Measurements from ENCODE around the gene CINP.
"Not testable (repeated sequence)": the region's sequence is repeated elsewhere in the genome, so short reads cannot be mapped to it uniquely, and the experiment has no call there.

The CINP gene

DNA sequence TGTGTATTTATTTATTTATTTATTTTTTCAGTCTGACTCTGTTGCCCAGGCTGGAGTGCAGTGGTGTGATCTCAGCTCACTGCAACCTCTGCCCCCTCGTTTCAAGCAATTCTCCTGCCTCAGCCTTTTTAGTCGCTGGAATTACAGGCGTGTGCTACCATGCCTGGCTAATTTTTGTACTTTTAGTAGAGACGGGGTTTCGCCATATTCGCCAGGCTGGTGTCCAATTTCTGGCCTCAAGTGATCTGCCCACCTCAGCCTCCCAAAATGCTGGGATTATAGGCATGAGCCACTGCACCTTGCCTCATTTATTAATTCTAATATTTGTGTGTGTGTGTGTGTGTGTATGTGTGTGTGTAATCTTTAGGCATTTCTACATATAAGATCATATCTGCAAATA, 33.3 kb downstream of the CINP start:
- H3K27ac Mint-ChIP-seq (ENCODE audit: low read depth); ATAC-seq (replicated peaks; ENCODE audit: extremely low read depth, poor library complexity, severe bottlenecking); H3K9me3 Mint-ChIP-seq; H3K4me3 Mint-ChIP-seq; DNase-seq (ENCODE audit: low spot score in 2 of 2); H3K4me1 Mint-ChIP-seq; H3K27me3 Mint-ChIP-seq: not testable (repeated sequence)
- H3K36me3 Mint-ChIP-seq (ENCODE audit: insufficient read depth), result peaks cover 15% of the 10 kb centered on the region

DNA sequence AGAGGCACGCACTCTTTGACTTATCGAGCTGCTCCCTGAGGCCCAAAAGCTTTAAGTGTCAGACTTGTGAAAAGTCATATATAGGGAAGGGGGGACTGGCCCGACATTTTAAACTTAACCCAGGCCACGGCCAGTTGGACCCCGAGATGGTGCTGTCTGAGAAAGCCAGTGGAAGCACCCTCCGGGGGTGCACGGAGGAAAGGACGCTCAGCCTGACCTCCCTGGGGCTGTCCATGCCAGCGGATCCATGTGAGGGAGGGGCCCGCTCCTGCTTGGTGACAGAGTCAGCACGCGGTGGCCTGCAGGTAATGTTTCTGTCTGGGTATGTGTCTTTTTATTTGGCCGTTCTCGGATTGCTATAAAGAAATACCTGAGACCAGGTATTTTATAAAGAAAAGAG, 36.1 kb downstream of the CINP start:
- DNase-seq (ENCODE audit: low spot score in 2 of 2), result no peak
- Mint-ChIP-seq H3K4me3 (no peak overlapping the region), H3K36me3 (ENCODE audit: insufficient read depth) (peaks cover 8% of the 10 kb centered on the region), H3K9me3 (no peaks in the 10 kb centered on the region), H3K4me1 (peaks cover under 1% of the 10 kb centered on the region), H3K27ac (ENCODE audit: low read depth) (no peak overlapping the region), H3K27me3 (no peaks in the 10 kb centered on the region)
- no peak for ATAC-seq (replicated peaks; ENCODE audit: extremely low read depth, poor library complexity, severe bottlenecking)

DNA sequence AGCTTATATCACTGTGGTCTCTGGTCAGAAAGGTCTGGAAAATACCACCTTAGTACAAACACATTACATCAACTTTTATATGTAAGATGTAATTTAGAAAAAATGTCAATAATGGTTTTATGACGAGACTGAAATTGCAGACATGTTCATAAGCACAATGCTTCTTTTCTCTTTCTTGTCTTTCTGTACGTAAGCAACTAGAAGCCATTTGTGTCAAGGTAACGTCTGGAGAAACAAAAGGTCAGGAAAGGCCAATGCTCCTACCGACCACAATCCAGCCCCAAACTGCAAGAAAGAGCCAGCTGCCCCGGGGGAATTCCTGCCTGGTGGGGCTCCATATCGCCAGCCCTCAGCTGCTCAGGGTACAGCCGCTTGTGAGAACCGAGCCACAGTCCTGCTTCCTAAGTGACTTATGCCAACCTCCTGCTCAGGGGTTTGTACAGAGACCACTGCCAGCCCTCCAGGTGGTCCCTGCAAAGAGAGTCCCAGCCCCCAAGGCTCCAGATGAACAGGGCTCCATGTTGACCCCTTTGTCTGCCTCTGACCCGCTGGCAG, 36.8 kb downstream of the CINP start:
- no peak overlapping the region for H3K4me3 Mint-ChIP-seq
- H3K36me3 Mint-ChIP-seq (ENCODE audit: insufficient read depth), result peaks cover 6% of the 10 kb centered on the region
- no peak for ATAC-seq (replicated peaks; ENCODE audit: extremely low read depth, poor library complexity, severe bottlenecking)
- DNase-seq (ENCODE audit: low spot score in 2 of 2), result no peak
- H3K9me3 Mint-ChIP-seq, result no peaks in the 10 kb centered on the region
- no peaks in the 10 kb centered on the region for H3K27me3 Mint-ChIP-seq
- H3K4me1 Mint-ChIP-seq, result peaks cover 5% of the 10 kb centered on the region
- no peak overlapping the region for H3K27ac Mint-ChIP-seq (ENCODE audit: low read depth)

DNA sequence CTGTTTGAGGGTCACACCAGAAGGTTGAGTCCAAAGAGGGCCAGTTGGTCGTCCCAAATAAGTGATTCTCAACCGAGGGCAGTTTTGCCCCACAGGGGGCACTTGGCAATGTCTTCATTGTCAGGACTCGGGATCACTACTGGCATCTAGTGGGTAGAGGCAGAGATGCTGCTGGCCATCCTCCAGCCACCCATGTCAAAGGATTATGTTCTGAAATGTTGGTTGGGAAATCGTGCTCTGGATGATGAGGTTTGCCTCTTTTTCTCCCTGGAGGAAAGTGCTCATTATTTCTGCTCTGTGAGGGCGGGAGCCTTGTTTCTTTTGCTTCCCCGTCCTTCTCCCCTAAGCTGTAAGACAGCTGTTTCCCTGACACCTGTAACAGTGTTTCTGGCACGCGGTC, 39.6 kb downstream of the CINP start:
- Mint-ChIP-seq H3K27ac (ENCODE audit: low read depth) (no peak overlapping the region), H3K4me3 (no peak overlapping the region), H3K27me3 (no peaks in the 10 kb centered on the region), H3K36me3 (ENCODE audit: insufficient read depth) (peaks cover 18% of the 10 kb centered on the region), H3K9me3 (no peaks in the 10 kb centered on the region), H3K4me1 (peaks cover 16% of the 10 kb centered on the region)
- ATAC-seq (replicated peaks; ENCODE audit: extremely low read depth, poor library complexity, severe bottlenecking) (no peak), DNase-seq (ENCODE audit: low spot score in 2 of 2) (no peak)

DNA sequence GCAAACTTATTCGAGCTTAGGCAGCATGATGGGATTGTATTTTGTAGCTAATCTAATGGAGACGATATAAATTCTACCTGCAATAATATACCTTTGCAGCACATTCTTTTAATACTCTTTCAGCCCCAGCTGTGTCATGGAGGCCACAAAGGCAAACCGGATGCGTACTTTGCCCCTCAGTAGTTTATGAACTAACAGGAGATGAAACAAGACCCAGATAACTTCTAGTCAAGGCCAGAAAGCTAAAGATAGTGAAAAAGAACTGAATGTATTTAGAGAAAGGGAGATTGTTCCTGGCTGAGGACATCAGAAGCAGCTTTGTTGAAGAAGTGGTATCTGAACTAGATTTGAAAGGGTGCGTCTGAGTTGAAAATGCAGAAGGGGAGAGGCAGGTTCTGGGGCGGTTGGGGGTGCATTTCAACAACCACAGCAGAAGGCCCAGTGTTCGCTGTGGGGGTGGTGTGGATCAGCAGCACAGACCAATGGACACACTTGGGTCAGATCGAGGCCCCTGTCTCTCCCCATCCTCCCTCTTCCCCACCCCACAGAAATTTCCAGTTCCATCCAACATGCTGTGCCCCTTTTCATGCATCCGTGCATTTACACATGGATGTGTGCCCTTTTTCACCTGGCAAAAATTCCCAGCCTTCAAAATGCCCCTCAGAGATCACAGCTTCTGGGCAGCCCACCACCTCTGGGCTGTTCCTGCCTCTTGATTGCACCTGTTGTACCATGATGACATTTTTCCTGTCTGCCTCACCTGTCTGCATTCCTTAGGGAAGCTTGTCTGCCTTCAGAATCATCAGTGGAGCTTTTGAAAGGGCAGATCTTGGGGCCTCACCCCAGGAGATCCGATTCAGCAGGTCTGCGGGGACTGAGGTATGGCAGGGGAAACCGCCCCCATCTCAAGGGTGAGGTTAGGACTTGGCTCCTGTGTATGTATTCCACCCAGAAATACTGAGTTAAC, 41.0 kb downstream of the CINP start:
- no peaks in the 10 kb centered on the region for H3K9me3 Mint-ChIP-seq
- H3K36me3 Mint-ChIP-seq (ENCODE audit: insufficient read depth), result peaks cover 30% of the 10 kb centered on the region
- no peak for DNase-seq (ENCODE audit: low spot score in 2 of 2)
- ATAC-seq (replicated peaks; ENCODE audit: extremely low read depth, poor library complexity, severe bottlenecking), result no peak
- H3K27me3 Mint-ChIP-seq, result no peaks in the 10 kb centered on the region
- H3K27ac Mint-ChIP-seq (ENCODE audit: low read depth), result no peak overlapping the region
- peaks cover 29% of the 10 kb centered on the region for H3K4me1 Mint-ChIP-seq
- no peak overlapping the region for H3K4me3 Mint-ChIP-seq

DNA sequence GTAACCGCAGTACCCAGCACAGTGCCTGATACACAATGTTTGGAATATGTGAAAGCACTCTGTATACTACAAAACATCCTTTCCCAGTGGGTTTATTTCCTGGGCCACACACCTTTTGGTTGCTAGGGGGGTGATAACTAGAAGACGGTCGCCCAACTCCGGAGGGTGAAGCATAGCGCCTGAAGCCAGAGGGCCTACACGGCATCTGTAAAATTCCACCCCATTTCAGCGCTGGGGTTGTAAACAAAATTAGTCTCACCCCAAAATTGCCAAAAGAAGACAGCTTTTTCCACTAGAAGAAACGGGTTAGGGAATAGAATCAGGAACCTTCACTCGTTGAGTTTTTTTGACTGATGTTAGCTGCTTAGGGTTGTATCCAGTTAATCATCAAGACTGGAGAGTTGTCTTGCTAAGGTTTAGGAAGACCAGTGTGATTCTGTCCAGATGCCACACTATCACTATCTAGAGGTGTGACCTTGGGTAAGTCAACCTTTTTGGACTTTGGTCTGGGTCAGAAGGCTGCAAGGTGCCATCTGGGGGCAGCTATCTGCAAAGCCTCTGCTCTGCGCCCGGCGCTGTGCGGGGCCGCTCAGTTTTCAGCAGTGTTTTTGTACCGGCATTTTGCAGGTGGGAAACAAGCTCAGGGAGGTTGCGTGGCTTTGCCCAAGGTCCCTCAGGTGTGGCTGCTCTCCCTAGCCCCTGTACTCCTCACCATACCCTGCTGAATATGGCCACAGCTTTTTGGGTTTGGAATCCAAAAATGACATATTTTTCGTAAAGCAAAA, 41.8 kb downstream of the CINP start:
- Mint-ChIP-seq H3K27me3 (no peaks in the 10 kb centered on the region), H3K4me3 (peak overlapping the region; percentile 92), H3K36me3 (ENCODE audit: insufficient read depth) (peaks cover 35% of the 10 kb centered on the region), H3K4me1 (peaks cover 31% of the 10 kb centered on the region), H3K27ac (ENCODE audit: low read depth) (peak overlapping the region; percentile 100), H3K9me3 (no peaks in the 10 kb centered on the region)
- ATAC-seq (replicated peaks; ENCODE audit: extremely low read depth, poor library complexity, severe bottlenecking) (no peak), DNase-seq (ENCODE audit: low spot score in 2 of 2) (no peak)

DNA sequence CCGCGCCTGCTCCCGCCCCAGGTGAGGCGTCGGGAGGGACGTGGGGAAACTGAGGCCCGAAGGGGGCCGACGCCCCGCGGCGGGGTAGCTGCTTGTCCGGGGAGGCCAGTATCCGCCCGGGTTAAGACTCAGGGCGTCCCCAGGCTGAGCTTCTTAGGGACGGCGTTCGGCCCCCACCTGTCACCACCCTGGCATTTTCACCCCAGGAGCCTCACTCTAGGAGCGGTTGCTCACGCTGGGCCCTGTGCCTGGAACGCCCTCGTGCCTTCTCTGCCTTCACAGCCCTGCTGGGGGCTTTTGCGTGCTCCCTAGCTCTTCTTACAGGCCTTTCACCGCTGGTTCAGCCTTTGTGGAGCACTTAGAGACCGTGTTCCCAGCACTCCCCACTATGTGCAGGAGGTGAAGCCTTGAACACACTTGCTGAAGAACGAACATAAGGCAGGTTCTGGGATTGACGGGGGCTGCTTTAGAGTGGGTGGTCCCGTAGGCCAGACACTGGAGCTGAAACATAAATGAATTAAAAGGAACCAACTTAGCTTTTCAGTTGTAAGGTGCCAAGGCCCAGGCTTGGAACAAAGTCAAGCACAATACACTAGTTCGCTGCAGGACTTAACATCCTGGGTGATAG, 42.5 kb downstream of the CINP start:
- H3K9me3 Mint-ChIP-seq, result no peaks in the 10 kb centered on the region
- peak overlapping the region; percentile 92 for H3K4me3 Mint-ChIP-seq
- DNase-seq (ENCODE audit: low spot score in 2 of 2) (peak; percentile 31 to 44), ATAC-seq (replicated peaks; ENCODE audit: extremely low read depth, poor library complexity, severe bottlenecking) (peak; percentile 51)
- H3K27ac Mint-ChIP-seq (ENCODE audit: low read depth), result peak overlapping the region; percentile 100
- peaks cover 35% of the 10 kb centered on the region for H3K36me3 Mint-ChIP-seq (ENCODE audit: insufficient read depth)
- H3K4me1 Mint-ChIP-seq, result peaks cover 31% of the 10 kb centered on the region
- no peaks in the 10 kb centered on the region for H3K27me3 Mint-ChIP-seq

DNA sequence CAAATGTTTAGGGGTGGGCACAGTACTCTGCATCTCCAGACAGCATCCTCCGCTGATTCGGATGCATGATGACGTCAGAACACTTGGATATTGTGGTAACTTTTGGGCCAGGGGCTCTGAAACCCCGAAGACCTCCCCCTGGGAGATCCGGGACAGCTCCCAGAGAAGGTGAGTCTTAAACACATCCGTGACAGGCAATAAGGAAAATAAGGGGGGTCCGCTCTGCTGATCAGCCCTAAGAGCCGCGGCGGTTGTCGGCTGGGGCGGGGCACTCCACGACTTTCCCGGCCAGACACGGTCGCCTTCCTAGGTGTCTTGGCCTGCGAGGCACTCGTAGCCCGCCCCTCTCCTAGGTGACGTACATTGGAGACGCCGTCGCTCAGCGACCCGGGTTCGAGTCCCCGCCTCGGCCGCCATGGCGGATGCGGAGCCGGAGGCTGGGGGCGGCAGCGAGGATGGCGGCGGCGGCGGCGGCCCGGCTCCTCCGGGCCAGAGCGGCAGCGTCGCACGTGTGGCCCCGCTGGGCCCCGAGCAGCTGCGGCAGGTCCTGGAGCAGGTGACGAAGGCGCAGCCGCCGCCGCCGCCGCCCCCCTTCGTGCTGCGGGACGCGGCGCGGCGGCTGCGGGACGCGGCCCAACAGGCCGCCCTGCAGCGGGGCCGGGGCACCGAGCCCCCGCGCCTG, 43.2 kb downstream of the CINP start, which contains the start of gene ZNF839:
Gene ZNF839 (plus strand): TSS at position 396 of the 682 bp plus-strand sequence. CDS start 20 bp downstream, at position 416.
- peaks cover 35% of the 10 kb centered on the region for H3K4me1 Mint-ChIP-seq
- peak; percentile 92 to 94 for DNase-seq (ENCODE audit: low spot score in 2 of 2)
- H3K36me3 Mint-ChIP-seq (ENCODE audit: insufficient read depth), result peaks cover 35% of the 10 kb centered on the region

DNA sequence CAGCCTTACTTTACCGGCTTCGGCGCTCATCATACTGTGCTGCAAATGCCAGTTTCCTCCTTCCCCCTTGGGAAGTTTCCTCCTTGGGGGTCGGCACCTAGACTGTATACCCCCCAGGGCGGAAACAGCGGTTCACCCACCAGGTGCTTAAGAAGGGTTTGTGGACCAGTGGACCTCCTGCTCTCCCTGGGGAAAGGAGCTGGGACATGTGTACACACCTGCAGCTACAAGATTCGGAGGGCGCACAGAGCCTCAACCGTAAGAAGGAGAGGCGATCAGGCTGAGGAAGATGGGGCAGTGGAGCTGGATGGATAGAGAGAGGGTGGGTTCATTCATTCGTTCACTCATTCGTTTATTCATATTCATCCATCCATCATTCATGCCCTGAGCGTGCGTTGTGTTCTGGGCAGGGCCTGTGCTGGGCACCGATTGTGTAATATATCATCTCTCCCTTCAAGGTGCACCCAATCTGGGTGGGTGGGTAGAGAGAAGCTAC, 43.9 kb downstream of the CINP start:
- no peak for DNase-seq (ENCODE audit: low spot score in 2 of 2)
- H3K4me1 Mint-ChIP-seq, result peaks cover 42% of the 10 kb centered on the region
- no peaks in the 10 kb centered on the region for H3K9me3 Mint-ChIP-seq

More for the DNA sequence above, 43.2 kb downstream of the CINP start, which contains the start of gene ZNF839:
- H3K27me3 Mint-ChIP-seq, result no peaks in the 10 kb centered on the region
- peak within 1 kb of the TSS; percentile 92 for H3K4me3 Mint-ChIP-seq
- ATAC-seq (replicated peaks; ENCODE audit: extremely low read depth, poor library complexity, severe bottlenecking), result peak; percentile 72
- H3K9me3 Mint-ChIP-seq, result no peaks in the 10 kb centered on the region
- H3K27ac Mint-ChIP-seq (ENCODE audit: low read depth), result peak within 1 kb of the TSS; percentile 100

DNA sequence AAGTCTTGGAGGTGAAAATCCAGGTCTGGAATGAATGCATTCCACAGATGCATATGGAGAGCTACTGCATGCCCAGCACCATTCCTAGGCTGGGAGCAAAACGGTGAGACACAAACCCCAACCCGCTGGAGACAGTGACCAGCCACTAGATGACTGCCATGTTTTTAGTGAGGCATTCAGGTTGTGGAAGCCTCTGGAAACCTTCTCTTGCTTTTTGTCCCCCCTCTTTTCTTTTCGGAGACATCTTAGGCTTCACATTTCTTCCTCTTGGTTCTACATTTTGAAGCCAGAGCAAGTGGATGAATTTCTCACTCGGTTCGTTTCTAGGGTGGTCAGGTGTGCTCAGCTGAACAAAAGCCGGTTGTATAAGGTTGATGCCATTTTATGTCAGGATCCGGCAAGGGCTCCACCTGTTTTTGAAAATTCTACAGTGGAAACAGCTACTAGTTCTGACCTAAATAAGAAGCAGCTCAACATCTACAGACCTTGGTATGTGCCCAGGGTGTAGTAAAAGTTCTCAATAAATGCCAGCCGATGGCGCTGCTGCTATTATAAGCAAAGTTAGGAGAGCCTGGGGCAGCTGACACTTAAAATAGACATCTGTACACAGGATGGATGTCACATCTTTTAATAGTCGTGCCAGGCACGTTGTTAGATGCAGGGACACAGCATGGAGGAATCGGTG, 45.0 kb downstream of the CINP start:
- Mint-ChIP-seq H3K4me1 (peaks cover 45% of the 10 kb centered on the region), H3K4me3 (peak overlapping the region; percentile 92), H3K27ac (ENCODE audit: low read depth) (peak overlapping the region; percentile 100), H3K27me3 (no peaks in the 10 kb centered on the region), H3K36me3 (ENCODE audit: insufficient read depth) (peaks cover 37% of the 10 kb centered on the region), H3K9me3 (no peaks in the 10 kb centered on the region)
- no peak for ATAC-seq (replicated peaks; ENCODE audit: extremely low read depth, poor library complexity, severe bottlenecking)
- no peak for DNase-seq (ENCODE audit: low spot score in 2 of 2)

More for the DNA sequence above, 43.9 kb downstream of the CINP start:
- Mint-ChIP-seq H3K4me3 (peak overlapping the region; percentile 92), H3K36me3 (ENCODE audit: insufficient read depth) (peaks cover 37% of the 10 kb centered on the region), H3K27ac (ENCODE audit: low read depth) (peak overlapping the region; percentile 100), H3K27me3 (no peaks in the 10 kb centered on the region)
- no peak for ATAC-seq (replicated peaks; ENCODE audit: extremely low read depth, poor library complexity, severe bottlenecking)

Data from central memory CD8-positive, alpha-beta T cell (primary cell).